Tibial nerve (tissue), 4 donors: Measurements from ENCODE around the gene CRYM. TPM values are rescaled to one million over a fixed set of nuclear protein-coding genes. Genes with fewer than 3 reads are reported as not detected.

Experiments used
- DNase-seq, 2 donors: peaks; one replicate each; pipeline ENCODE4 v3.0.0-alpha.2; 2019; ENCODE audit warnings: low spot score in 2 of 2
- H3K27ac ChIP-seq, 4 donors: fragments of 200-600 bp; sonication (generic) in 3 of 4; one replicate each; pipeline ENCODE4 v1.5.1; 2017 to 2019; ENCODE audit warnings: mild to moderate bottlenecking in 1 of 4
- H3K27me3 ChIP-seq, 2 donors: fragments of 200-600 bp; sonication (generic) in 1 of 2; one replicate each; pipeline versions ENCODE4 v1.5.1 to v1.6.0; 2017 to 2019
- H3K36me3 ChIP-seq, 3 donors: fragments of 200-600 bp; sonication (generic); one replicate each; pipeline ENCODE4 v1.5.1; 2018 to 2019
- H3K4me1 ChIP-seq, 4 donors: fragments of 200-600 bp; sonication (generic) in 3 of 4; one replicate each; pipeline ENCODE4 v1.5.1; 2017 to 2019
- H3K4me3 ChIP-seq, 4 donors: fragments of 200-600 bp; sonication (generic) in 3 of 4; one replicate each; pipeline ENCODE4 v1.5.1; 2017 to 2019; ENCODE audit warnings: mild to moderate bottlenecking in 1 of 4, moderate library complexity in 1 of 4
- H3K9me3 ChIP-seq, 4 donors: fragments of 200-600 bp; sonication (generic) in 3 of 4; one replicate each; pipeline ENCODE4 v1.5.1; 2017 to 2019
- CTCF ChIP-seq, 5 experiments: fragments of 200-600 bp in 3 of 5; fragments of 450-650 bp in 2 of 5; sonication (generic) in 3 of 5; IDR thresholded peaks; one replicate each; pipeline ENCODE4 v1.5.1; 2016 to 2019; ENCODE audit warnings: antibody characterized with exemption in 5 of 5, mild to moderate bottlenecking in 3 of 5, moderate library complexity in 2 of 5
- EP300 ChIP-seq, 2 donors: sonication (generic); formaldehyde crosslinking; IDR thresholded peaks; one replicate each; pipeline ENCODE4 v1.6.1; 2017; ENCODE audit warnings: antibody characterized with exemption in 2 of 2, mild to moderate bottlenecking in 1 of 2
- POLR2A ChIP-seq, 2 donors: fragments of 450-650 bp; IDR thresholded peaks; one replicate each; pipeline ENCODE4 v1.6.1; 2017; ENCODE audit warnings: antibody characterized with exemption in 2 of 2, mild to moderate bottlenecking in 2 of 2, moderate library complexity in 2 of 2
- WGBS, 2 donors: methylation state at CpG; one replicate each; pipeline ENCODE4 v1.1.5; 2018; 5-methylcytosine and 5-hydroxymethylcytosine counted together
- total RNA-seq, 4 donors: library from RNA; depleted of rRNA; stranded (reverse); fragments of >200 nt; gene quantifications; one replicate each; pipeline ENCODE4 v1.1.0, GENCODE V29; 2016

CRYM gene
- total RNA-seq, 4 donors from 2014 or later: not detected

- Histone ChIP-seq H3K36me3 (no peaks in the 10 kb centered on the region), H3K9me3 (peaks cover 0 to 11% (median 0%) of the 10 kb centered on the region in 4 donors), H3K4me3 (no peak overlapping the region), H3K4me1 (peaks cover 0 to 12% (median 3%) of the 10 kb centered on the region in 4 donors), H3K27me3 (peaks cover 3 to 62% of the 10 kb centered on the region in 2 donors), H3K27ac (no peak overlapping the region)
- TF ChIP-seq POLR2A (IDR thresholded peaks at IDR 0.05) (no peak), CTCF (IDR thresholded peaks at IDR 0.05) (no peak), EP300 (IDR thresholded peaks at IDR 0.05) (no peak)
- DNase-seq: no peak
- 33 to 42% methylated on average over 1 of the region's 1 CpG for WGBS, 2 donors
Observed at GRCh38 chr16:21285314-21285713, 7.2 kb upstream of the CRYM start.

- no peak for DNase-seq
- Histone ChIP-seq H3K36me3 (no peaks in the 10 kb centered on the region), H3K27ac (no peak overlapping the region), H3K4me3 (no peak overlapping the region), H3K27me3 (peaks cover 3 to 56% of the 10 kb centered on the region in 2 donors), H3K4me1 (peaks cover 0 to 12% (median 3%) of the 10 kb centered on the region in 4 donors), H3K9me3 (peaks cover 0 to 5% (median 0%) of the 10 kb centered on the region in 4 donors)
- TF ChIP-seq CTCF (IDR thresholded peaks at IDR 0.05) (no peak), EP300 (IDR thresholded peaks at IDR 0.05) (no peak), POLR2A (IDR thresholded peaks at IDR 0.05) (no peak)
- 88 to 90% methylated on average over 4 of the region's 4 CpGs for WGBS, 2 donors
Observed at GRCh38 chr16:21284414-21284813, 6.3 kb upstream of the CRYM start.

- peak in 1 of 2 donors; percentile 16 for DNase-seq
- TF ChIP-seq POLR2A (IDR thresholded peaks at IDR 0.05) (no peak), EP300 (IDR thresholded peaks at IDR 0.05) (no peak), CTCF (IDR thresholded peaks at IDR 0.05) (peak in 2 of 5 experiments; percentile 32 to 48)
- WGBS, 2 donors: 3 to 4% methylated on average over 49 to 58 of the region's 67 CpGs
Observed at GRCh38 chr16:21283521-21284289, 5.6 kb upstream of the CRYM start.

GRCh38 chr16:21281698-21282389 is 3.8 kb upstream of the CRYM start:
- no peak for DNase-seq
- H3K27ac ChIP-seq: no peak overlapping the region
- H3K4me1 ChIP-seq: peaks cover 0 to 27% (median 6%) of the 10 kb centered on the region in 4 donors
- no peaks in the 10 kb centered on the region for H3K36me3 ChIP-seq
- WGBS, 2 donors: 73 to 82% methylated on average over 7 of the region's 7 CpGs
- TF ChIP-seq POLR2A (IDR thresholded peaks at IDR 0.05): no peak
- TF ChIP-seq CTCF (IDR thresholded peaks at IDR 0.05): no peak
- TF ChIP-seq EP300 (IDR thresholded peaks at IDR 0.05): no peak
- H3K27me3 ChIP-seq: peaks cover 3 to 76% of the 10 kb centered on the region in 2 donors
- H3K9me3 ChIP-seq: peaks cover 0 to 5% (median 0%) of the 10 kb centered on the region in 4 donors
- H3K4me3 ChIP-seq: no peak overlapping the region

More at GRCh38 chr16:21283521-21284289, 5.6 kb upstream of the CRYM start:
- Histone ChIP-seq H3K36me3 (no peaks in the 10 kb centered on the region), H3K27me3 (peaks cover 3 to 57% of the 10 kb centered on the region in 2 donors), H3K4me3 (peak overlapping the region in 3 of 4 donors; percentile 8 to 43 (median 33)), H3K4me1 (peaks cover 0 to 12% (median 3%) of the 10 kb centered on the region in 4 donors), H3K9me3 (peaks cover 0 to 5% (median 0%) of the 10 kb centered on the region in 4 donors), H3K27ac (no peak overlapping the region)

- WGBS, 2 donors: 55 to 57% methylated on average over 2 of the region's 2 CpGs
- no peaks in the 10 kb centered on the region for H3K36me3 ChIP-seq
- H3K27ac ChIP-seq: no peak overlapping the region
- H3K27me3 ChIP-seq: peaks cover under 1 to 67% of the 10 kb centered on the region in 2 donors
- H3K9me3 ChIP-seq: peaks cover 0 to 3% (median 0%) of the 10 kb centered on the region in 4 donors
- no peak for DNase-seq
- H3K4me3 ChIP-seq: no peak overlapping the region
- H3K4me1 ChIP-seq: peaks cover 0 to 27% (median 6%) of the 10 kb centered on the region in 4 donors
- no peak for TF ChIP-seq CTCF (IDR thresholded peaks at IDR 0.05)
- no peak for TF ChIP-seq EP300 (IDR thresholded peaks at IDR 0.05)
- TF ChIP-seq POLR2A (IDR thresholded peaks at IDR 0.05): no peak
Observed at GRCh38 chr16:21279501-21279900, 1.4 kb upstream of the CRYM start.
